ENCODE data around the gene MAGI1. TPM values are rescaled to one million over a fixed set of nuclear protein-coding genes. Genes with fewer than 3 reads are reported as not detected.

The MAGI1 gene
- total RNA-seq, 1 donor: 13.0 TPM

DNA sequence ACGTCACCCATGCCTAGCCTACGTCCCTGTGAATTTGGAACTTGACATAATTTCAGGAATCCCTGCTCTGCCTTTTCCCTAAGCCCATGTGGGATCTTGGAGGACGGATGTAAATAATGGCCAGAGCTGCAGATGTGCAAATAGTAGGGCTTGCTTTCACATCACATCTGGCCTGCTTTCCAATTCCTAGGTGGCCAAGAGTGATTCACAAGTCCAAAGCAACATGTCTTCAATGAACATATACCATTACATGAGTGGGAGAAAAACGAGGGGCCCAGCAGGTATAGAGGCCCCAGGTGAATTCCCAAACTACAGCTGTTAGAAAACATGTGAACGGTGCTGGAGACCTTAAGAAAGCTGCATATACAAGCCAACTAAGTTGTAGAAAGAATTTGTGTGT lies 214.6 kb downstream of the MAGI1 start:
- TF ChIP-seq CTCF (IDR thresholded peaks at IDR 0.05; ENCODE audit: insufficient read depth, low read length): no peak
- no peak overlapping the region for H3K4me3 ChIP-seq (ENCODE audit: low read depth, low read length)
- DNase-seq (ENCODE audit: low read depth): no peak

DNA sequence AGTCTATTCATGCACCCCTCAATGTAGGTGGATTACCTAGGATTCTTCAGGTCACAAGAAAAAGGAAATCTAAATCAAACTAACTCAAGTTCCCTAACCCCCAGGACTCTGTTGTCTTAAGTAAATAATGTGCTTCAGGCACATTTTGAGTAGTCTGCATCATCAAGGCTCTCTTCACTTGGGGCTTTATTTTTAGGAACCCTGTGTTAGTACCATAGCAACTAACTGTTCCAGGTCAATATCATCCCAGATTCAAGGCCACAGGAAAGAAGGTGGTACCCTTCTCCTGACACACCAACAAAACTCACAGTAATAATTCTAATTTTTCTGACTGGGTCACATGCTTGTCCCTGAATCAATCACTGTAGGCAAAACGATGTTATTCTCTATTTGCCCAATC lies 218.1 kb downstream of the MAGI1 start:
- no peak for DNase-seq (ENCODE audit: low read depth)
- no peak for TF ChIP-seq CTCF (IDR thresholded peaks at IDR 0.05; ENCODE audit: insufficient read depth, low read length)

GRCh38 chr3:65819896-65820295 lies 218.8 kb downstream of the MAGI1 start:
- no peak for TF ChIP-seq CTCF (IDR thresholded peaks at IDR 0.05; ENCODE audit: insufficient read depth, low read length)
- no peak overlapping the region for H3K4me3 ChIP-seq (ENCODE audit: low read depth, low read length)
- DNase-seq (ENCODE audit: low read depth): no peak

More for the DNA sequence above, 218.1 kb downstream of the MAGI1 start:
- no peak overlapping the region for H3K4me3 ChIP-seq (ENCODE audit: low read depth, low read length)

GRCh38 chr3:65817553-65818126 lies 221.1 kb downstream of the MAGI1 start:
- no peak for DNase-seq (ENCODE audit: low read depth)
- H3K4me3 ChIP-seq (ENCODE audit: low read depth, low read length): no peak overlapping the region
- no peak for TF ChIP-seq CTCF (IDR thresholded peaks at IDR 0.05; ENCODE audit: insufficient read depth, low read length)

DNA sequence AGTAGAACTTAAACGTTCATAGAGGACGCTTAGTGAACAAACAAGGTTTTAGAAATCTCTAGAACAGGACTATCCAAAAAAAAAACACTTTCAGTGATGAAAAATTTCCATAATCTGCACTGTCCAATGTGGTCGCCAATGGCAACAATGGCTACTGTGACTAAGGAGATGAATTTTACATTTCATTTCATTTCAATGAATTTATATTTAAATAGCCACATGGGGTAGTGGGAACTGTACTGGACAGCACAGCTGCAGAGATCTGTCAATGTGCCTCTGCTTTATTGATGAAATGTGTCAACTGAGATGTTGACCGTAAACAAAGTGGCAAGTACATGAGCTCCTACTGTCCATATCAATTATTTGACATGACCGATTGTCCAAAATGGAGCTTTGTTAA lies 222.5 kb downstream of the MAGI1 start:
- no peak for TF ChIP-seq CTCF (IDR thresholded peaks at IDR 0.05; ENCODE audit: insufficient read depth, low read length)
- DNase-seq (ENCODE audit: low read depth): no peak
- no peak overlapping the region for H3K4me3 ChIP-seq (ENCODE audit: low read depth, low read length)

- no peak overlapping the region for H3K4me3 ChIP-seq (ENCODE audit: low read depth, low read length)
- DNase-seq (ENCODE audit: low read depth): no peak
- TF ChIP-seq CTCF (IDR thresholded peaks at IDR 0.05; ENCODE audit: insufficient read depth, low read length): no peak
Observed at GRCh38 chr3:65814845-65815578, 223.7 kb downstream of the MAGI1 start.
